HG03460 (cell line): Measurements from ENCODE around the gene GGPS1.
A peak's percentile ranks its signal among the peaks of the same experiment; 100 is the strongest.
"Not testable (repeated sequence)": the region's sequence is repeated elsewhere in the genome, so short reads cannot be mapped to it uniquely, and the experiment has no call there.

Source experiments
- ATAC-seq: cut with Tn5 transposase; IDR thresholded peaks from one replicate; pipeline ENCODE4 v1.9.1; 2021; ENCODE audit not compliant: unreplicated experiment

Gene GGPS1

GRCh38 chr1:235328271-235329138 lies at the start of gene GGPS1:
Gene GGPS1, plus strand, starts transcription at chr1:235328570. Its CDS starts 6,695 bp downstream, at chr1:235335265.
- ATAC-seq: peak; percentile 56

DNA sequence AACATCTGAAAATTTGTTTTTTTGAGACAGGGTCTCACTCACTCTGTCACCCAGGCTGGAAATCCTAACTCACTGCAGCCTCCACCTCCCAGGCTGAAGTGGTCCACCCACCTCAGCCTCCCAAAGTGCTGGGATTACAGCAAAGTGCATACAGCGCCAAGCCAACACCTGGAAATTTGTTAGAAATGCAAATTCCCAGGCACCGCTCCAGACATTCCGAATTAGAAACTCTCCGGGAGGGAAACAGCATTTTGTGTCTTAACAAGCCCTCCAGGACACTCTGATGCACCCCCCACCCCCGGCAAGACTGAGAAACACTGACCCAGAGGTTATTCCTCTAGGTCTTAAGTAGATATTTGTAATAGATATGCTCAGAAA lies 49.5 kb upstream of the GGPS1 start:
- no peak for ATAC-seq

- no peak for ATAC-seq
Measured at GRCh38 chr1:235279694-235280093, 48.7 kb upstream of the GGPS1 start.

DNA sequence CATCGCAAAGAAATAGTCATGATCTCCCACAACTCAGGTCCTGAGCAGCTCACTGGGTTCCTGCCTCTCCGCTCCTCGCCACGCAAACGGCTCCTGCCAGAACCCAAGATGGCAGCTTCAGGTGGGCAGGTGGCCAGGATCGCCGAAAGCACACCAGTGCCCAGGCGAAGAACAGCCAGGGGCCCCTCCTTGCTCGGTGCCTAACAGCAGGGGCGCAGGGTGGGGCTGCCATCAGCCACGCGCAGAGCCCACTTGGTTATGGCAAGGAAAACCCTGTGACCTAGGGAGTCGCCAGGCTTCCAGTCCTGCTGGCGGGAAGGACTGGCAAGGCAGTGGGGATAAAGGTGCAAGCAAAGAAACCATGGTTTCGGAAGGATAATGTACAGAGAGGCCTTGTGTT lies 47.9 kb upstream of the GGPS1 start:
- ATAC-seq: no peak

DNA sequence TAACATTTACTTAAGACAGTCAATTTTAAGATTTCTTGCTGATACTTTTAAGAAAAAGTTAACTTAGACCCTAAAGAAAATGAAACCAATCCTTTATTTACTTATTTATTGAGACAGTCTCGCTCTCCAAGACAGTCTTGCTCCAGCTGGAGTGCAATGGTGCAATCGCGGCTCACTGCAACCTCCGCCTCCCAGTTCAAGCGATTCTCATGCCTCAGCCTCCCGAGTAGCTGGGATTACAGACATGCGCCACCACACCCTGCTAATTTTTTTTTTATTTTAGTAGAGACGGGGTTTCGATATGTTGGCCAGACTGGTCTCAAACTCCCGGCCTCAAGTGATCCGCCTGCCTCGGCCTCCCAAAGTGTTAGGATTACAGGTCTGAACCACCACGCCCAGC lies 44.7 kb upstream of the GGPS1 start:
- not testable (repeated sequence) for ATAC-seq

DNA sequence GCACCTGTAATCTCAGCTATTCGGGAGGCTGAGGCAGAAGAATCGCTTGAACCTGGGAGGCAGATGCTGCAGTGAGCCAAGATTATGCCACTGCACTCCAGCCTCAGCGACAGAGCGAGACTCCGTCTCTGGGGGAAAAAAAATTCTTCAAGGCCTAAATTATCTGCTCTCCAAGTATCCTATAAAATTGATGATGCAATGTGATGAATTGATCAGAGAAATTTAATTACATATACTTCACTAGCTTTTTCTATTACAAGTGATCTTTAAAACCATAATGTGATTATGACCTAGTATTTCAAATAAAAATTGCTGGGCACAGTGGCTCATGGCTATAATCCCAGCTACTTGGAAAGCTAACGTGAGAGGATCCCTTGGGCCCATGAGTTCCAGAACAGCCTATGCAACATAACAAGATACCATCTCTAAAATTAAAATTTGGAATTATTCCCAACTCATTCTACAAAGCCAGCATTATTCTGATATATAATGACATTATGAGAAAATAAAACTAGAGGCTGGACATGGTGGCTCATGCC lies 44.1 kb upstream of the GGPS1 start:
- ATAC-seq: no peak

- no peak for ATAC-seq
Measured at GRCh38 chr1:235286667-235287066, 41.7 kb upstream of the GGPS1 start.

GRCh38 chr1:235287208-235287882 lies 41.0 kb upstream of the GGPS1 start:
- ATAC-seq: no peak

DNA sequence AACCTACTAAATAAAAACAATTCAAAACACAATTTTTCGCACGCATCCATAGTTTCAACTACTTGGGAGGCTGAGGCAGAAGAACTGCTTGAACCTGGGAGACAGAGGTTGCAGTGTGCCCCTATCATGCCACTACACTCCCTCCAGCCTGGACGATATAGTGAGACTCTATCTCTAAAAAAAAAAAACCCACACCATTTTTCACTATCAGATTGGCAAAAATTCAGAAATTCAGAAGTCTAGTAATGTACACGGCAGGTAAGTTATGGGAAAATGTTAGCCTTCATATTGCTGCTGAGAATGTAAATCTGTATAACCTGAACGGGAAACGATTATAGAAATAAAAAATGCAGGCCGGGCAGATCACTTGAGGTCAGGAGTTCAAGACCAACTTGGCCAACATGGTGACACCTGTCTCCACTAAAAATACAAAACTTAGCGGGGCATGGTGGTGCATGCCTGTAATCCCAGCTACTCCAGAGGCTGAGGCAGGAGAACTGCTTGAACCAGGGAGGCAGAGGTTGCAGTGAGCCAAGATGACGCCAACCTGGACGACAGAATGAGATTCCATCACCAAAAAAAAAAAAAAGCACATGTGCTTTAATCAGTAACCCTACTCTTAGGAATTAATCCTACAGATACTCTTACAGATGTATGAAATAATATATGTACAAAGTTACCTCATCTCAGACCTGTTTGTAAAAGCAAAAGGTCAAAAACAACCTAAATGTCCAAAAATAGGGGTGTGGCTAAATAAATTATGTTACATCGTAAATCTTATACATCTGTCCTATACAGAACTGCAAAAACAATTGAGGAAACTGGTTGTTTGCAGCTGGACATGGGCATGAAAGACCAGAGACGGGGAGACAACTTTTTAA lies 38.3 kb upstream of the GGPS1 start:
- ATAC-seq: no peak

DNA sequence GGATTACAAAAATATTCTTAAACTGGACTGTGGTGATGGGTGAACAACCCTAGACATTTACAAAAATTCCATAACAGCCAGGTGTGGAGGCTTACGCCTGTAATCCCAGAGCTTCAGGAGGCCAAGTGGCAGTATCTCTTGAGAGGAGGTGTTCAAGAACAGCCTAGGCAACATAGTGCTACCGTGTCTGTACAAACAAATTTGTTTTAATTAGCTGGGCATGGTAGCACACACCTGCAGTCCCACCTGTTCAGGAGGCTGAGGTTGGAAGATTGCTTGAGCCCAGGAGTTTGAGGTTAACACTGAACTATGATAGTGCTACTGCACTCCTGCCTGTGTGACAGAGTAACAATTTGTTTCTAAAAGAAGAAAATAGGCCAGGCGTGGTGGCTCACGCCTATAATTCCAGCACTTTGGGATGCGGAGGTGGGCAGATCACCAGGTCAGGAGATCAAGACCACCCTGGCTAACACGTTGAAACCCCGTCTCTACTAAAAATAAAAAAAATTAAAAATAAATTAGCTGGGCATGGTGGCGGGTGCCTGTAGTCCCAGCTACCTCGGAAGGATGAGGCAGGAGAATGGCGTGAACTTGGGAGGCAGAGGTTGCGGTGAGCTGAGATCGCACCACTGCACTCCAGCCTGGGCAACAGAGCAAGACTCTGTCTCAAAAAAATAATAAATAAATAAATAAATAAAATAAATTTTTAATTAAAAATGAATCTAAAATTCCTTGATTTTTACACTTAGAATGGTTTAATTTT lies 37.4 kb upstream of the GGPS1 start:
- no peak for ATAC-seq

DNA sequence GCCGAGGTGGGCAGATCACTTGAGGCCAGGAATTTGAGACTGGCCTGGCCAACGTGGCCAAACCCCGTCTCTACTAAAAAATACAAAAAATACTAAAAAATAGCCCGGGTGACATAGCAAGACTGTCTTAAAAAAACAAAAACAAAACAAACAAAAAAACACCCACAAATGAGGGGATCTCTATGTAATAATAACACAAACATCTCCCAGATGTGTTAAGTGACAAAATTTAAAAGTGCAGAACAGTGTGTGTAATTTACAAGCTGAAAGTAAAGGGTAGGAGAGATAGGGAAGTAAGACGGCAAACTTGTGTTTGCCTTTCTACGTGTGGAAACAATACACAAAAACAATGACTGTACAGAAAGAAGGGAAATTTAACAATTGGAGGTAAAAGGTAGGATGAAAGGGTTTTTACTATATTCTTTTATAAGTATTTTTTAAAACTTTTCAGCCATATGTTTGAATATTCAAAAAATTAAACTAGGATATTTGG lies 36.7 kb upstream of the GGPS1 start:
- ATAC-seq: no peak

GRCh38 chr1:235292790-235293189 lies 35.6 kb upstream of the GGPS1 start:
- ATAC-seq: no peak

GRCh38 chr1:235293322-235293942 lies 34.9 kb upstream of the GGPS1 start:
- no peak for ATAC-seq

GRCh38 chr1:235295902-235296350 lies 32.4 kb upstream of the GGPS1 start:
- ATAC-seq: no peak

DNA sequence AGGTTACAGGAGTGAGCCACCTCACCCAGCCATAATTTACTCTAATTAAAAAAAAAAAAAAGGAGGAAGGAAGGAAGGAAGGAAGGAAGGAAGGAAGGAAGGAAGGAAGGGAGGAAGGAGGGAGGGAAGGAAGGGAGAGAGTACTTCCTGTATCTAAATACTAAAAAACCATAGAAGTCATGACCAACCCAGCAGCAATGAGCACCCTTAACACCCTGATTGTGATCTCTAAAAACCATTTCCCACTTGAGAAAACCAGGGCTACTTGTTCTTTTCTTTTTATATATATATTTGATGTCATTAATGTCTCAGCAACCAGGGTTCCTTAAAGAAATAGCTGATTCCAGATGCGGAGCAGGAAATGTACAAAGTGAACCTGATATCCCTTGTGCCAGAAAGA lies 31.6 kb upstream of the GGPS1 start:
- ATAC-seq: no peak

DNA sequence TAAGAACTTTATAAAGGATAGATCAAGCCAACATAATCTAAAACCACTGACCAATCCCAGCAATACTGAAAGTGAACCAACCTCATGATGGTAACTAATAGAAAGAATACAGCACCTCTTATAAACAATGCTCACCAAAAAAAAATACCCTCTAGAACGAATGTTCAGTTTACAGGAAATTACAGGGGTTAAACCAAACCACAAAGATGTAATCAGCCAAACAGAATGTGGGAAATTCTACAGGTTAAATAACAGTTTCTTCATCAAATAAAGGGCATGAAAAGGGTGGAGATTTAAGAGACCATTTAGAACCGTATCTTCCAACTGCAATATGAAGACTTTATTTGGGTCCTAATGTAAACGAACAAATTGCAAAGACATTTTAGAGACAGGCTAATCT lies 30.8 kb upstream of the GGPS1 start:
- no peak for ATAC-seq

DNA sequence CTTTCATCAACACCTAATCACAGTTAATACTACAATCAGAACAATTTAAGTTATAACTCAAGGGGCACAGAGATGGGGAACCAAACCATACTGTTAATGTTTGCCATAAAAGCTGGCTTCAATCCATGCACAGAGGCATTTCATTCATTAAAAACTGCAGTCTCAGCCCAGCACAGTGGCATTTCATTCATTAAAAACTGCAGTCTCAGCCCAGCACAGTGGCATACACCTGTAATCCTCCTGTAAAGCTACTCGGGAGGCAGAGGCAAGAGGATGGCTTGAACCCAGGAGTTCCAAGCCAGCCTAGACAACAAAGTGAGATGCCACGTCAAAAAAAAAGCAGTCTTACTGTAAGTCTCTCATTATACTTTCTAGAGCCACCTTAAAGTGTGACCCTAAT lies 29.6 kb upstream of the GGPS1 start:
- ATAC-seq: no peak

DNA sequence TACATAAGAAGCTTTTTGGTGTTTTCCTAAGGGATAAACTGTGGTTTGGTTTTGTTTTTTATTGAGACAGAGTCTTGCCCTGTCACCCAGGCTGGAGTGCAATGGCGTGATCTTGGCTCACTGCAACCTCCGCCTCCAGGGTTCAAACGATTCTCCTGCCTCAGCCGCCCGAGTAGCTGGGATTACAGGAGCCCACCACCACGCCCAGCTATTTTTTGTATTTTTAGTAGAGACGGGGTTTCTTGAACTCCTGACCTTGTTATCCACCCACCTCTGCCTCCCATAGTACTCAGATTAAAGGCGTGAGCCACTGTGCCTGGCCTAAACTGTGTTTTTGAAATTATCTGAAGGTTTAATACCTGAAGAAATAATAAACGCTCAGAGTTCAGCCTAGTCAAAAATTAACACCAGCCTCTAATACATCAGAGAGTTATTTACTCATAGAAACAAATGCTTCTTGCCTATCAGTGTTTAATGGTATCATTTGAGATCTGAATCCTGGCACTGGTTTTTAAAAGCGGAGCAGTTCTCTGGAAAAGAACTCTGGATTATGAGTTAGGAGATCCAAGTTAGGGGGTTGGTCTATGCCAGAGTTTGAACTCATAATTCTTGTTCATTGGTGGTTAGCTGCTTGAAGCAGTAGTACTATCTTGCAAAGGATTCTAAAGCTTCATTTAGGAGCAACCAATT lies 29.1 kb upstream of the GGPS1 start:
- no peak for ATAC-seq

GRCh38 chr1:235302143-235302542 lies 26.2 kb upstream of the GGPS1 start:
- no peak for ATAC-seq
